ENCODE data around the gene MMAA.
"Not testable (repeated sequence)": the region's sequence is repeated elsewhere in the genome, so short reads cannot be mapped to it uniquely, and the experiment has no call there.

The MMAA gene

DNA sequence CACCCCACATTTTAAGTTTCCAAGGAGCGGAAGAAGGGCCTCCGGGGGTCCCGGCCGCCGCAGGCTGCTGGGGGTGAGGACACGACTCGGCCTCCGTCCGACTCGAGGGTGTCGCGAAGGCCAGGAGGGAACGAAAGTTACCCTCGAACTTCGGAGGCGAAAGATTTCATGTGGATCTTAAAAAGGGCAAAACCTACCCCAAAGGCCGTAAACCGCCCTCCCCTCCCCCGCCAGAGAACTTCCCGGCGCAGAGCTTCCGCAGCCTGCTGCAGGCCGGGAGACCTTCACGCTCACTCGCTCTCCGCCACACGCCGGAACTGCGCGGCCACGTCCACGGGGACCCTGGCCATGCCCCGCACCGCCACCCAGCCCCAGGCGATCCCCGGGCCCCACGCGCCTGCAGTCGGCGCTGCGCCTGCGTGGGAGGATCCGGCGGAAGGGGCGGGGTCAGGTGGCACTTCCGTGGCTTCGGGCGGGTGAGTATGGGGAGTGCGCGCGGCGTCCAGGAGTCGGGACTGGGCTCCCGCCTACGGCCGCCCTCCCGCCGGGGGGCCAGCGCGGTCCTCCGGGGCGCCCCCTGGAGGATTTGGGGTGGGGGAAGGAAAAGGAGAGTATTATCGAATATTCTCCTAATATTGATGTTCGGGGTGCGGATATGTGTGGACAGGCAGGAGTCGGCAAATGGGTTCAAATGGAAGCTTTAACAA lies at the start of gene MMAA:
TSS of gene MMAA (plus strand) at position 454 of the 707 bp plus-strand sequence. CDS start 19,755 bp downstream, outside the sequence.
- peak; percentile 77 for DNase-seq

DNA sequence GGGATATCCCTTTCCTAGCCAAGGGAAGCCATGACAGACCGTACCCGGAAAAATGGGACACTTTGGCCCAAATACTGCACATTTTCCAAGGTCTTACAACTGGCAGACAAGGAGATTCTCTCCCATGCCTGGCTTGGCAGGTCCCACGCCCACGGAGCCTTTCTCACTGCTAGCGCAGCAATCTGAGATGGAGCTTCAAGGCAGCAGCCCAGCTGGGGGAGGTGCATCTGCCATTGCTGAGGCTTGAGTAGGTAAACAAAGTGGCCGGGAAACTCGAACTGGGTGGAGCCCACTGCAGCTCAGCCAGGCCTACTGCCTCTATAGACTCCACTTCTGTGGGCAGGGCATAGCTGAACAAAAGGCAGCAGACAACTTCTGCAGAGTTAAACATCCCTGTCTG lies 44.6 kb upstream of the MMAA start:
- not testable (repeated sequence) for DNase-seq

DNA sequence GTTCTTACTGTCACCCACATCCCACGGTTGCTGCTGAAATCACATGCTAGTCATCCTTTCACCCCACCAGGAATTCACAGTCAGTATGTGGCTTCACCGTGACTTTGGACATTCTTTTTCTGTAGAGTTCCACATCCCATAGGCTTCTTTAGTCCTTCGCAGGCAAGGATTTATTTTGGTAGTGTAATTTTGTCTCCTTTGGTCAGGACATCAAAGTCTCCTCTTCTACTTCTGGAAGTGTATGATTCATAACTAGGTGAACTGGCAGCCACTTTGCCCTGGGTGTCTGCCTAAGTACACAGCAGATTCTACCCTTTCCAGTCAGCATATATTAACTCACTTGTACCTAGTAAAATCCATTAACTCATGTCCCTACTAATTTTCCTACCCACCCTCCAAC lies 38.3 kb upstream of the MMAA start:
- no peak for DNase-seq

DNA sequence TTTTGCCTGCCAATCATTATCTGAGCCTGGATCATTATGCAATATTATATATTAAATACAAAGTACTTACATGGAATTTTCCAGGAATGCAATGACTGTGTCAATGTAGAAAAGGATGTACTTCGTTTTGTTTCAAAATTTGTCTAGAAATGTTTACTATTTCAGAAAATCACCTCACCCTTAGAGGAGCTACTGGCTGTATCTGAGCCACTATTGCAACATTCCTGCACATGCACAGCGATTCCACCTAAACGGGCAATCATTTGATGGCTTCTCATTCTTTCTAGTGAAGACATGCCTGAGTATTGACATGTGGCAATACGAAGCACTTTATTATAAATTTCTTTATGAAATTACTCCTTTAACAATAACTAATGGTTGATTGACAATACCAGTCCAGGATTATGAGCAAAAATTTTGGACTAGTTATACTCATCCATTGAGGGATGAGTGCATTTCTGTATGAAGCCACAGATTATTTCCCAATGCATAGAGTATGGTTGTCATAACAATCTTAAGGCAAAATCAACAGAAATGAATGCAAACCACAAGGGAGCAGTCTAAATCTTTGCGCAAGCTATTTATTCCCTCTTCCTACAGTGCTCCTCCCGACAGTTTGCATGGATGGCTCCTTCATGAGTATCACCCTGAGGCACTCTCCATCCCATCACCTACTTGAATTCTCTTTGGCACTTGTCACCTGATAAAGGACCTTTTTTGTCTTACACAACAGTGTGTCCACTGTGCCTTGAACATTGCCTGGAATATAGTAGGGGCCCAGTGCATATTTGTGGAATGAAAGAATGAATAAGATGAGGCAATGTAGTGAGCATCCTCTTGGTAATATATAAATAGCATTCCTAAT lies 35.8 kb upstream of the MMAA start:
- DNase-seq, result no peak

DNA sequence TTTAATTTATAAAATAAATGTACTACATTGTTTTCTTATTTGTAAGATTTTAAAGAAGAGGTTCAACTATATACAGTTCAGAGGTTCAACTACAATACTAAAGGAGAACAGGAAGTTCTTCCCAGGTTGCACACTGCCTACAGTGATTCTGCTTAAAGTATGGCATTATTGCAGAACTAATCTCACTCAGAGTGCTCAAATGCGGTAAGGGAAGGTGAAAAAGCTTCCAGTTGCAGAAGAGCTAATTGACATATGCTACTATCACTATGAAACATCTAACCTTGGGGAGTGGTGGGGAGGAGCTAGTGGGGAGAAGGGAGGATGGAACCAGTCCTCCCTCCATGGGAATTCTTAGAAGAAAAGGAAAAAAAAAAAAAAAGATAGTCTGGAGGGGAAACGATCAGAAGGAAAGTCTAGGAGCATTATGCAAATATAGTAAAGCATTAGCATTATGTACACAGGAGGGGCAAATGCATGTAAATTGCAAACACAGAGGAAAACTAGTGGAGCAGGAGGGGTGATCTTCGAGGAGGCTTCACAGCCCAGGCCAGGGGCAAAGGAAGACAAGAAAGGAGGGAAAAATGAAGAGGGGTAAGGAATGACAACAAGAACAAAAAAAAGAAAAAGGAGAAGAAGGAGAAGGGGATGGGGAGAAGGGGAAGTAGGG lies 32.0 kb upstream of the MMAA start:
- DNase-seq, result no peak

DNA sequence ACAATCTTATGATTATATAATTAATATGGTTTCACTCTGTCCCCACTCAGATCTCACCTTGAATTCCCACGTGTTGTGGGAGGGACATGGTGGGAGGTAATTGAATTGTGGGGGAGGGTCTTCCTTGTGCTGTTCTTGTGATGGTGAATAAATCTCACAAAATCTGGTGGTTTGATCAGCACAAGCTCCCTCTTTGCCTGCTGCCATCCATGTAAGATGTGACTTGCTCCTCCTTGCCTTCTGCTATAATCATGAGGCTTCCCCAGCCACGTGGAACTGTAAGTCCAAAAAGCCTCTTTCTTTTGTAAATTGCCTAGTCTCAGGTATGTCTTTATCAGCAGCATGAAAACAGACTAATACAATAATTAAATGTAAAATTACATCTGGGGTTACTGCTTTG lies 29.8 kb upstream of the MMAA start:
- not testable (repeated sequence) for DNase-seq

DNA sequence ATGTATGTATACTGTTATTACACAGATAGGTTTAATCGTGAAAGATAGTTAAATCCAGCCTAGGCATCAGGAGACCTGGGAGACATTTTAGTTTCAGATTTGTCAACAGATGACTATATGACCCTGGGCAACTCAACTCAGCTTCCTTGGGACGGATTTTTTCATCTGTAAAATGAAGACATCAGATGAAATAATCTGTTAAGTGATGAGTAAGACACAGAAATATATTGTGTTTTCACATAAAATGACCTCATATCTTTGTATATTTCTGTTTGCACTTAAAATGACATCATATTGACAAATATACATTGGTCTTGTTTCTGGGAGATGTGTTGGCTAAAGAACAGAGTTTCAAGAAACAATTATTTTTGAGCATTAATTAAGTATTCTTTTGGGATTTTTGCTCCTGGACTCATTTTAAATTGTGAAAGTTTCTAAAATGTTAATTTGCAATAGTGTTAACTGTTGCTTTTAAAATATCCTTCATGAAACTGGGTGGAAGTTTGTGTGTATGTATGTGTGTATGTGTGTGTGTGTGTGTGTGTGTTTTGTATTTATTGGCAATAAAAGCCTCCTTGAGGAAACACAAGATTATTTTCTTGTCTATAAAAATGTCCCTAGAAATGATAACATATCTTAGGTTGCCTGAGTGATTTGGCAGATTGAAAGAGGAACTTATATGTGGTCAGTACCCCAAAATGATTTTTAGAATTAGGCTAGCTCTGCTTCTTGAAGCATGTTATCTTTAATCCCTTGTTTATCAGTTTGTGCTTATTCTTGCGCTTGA lies 29.1 kb upstream of the MMAA start:
- DNase-seq, result no peak

DNA sequence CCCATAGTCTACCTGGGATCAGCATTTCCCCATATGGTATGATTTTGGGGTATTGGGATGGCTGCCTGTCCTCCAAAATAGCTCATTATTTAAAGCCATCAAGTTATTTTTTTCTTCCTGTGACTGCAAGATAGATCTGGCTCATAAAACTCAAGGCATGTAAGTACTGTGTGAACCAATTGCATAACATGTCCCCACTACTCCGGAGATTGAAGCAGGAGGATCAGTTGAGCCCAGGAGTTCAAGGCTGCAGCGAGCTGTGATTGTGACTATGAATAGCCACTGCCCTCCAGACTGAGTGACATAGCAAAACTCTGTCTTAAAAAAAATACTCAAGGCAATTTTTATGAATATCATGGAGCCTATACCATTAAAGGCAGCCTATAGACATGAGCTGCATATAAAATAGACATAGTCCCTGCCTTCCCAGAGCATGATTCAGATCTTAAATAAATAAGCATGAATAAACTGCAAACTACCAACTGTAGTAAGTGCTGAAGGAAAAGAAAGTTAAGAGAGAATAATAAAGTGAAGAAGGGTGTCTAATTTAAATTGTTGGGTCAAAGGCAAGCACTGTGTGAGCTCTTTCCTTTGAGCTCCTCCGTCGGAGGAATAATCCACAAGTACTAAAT lies 16.9 kb upstream of the MMAA start:
- DNase-seq, result no peak

DNA sequence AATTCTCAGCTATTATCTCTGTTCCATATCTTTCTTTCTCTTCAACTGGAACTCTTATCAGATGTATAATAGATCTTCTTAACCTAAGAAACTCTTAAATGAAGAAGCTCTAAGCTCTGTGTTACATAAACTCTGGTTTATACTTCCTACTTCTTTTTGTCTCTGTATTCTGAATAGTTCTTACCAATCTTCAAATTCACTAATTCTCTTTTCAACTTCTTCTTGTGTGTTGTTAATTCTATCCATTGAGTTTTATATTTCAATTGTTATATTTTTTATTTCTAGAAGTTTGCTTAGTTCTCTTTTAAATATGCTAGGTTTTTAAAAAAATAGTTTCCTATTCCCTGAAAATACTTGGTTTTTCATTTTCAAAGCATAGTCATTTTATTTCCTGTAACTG lies 13.2 kb upstream of the MMAA start:
- no peak for DNase-seq

DNA sequence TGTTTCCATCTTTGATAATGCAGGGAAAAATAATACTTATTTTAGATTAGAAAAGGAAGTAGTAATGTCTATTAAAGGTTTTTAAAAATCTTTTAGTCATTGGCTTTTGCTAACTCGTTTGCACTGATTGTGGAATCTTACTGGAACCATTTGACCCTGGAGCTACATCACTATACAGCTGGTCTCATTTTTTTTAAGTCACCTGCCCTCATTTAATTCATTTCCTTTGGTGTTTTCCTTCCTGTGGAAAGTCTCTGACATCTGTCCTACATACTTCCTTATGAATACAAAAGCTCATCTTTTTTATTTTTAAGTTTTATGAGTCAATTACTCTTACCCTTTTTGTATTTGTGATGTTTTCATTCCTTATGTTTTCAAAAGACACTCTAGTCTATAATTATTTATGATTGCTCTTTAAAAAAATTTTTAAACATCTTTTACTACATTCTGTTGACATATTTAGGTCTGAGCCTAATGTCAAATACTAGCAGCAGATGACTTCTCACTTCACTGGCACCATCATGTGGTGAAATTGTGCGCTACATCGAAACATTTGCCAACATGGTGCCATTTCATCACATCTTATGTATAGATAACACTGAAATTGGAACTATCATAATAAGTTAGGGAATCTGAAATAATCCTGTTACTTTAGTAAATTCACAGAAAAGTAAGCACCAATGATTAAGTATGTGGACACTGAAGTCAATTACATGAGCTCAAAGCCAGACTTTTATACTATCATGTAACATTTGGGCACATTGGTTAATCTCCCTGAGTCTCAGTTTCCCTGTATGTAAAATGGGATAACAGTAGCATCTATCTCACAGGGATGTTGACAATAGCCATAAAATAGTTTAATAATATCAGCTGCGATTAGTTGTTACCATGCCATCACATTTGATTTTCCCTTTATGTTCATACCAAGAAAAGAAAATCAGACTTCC lies 9.4 kb upstream of the MMAA start:
- DNase-seq, result no peak

DNA sequence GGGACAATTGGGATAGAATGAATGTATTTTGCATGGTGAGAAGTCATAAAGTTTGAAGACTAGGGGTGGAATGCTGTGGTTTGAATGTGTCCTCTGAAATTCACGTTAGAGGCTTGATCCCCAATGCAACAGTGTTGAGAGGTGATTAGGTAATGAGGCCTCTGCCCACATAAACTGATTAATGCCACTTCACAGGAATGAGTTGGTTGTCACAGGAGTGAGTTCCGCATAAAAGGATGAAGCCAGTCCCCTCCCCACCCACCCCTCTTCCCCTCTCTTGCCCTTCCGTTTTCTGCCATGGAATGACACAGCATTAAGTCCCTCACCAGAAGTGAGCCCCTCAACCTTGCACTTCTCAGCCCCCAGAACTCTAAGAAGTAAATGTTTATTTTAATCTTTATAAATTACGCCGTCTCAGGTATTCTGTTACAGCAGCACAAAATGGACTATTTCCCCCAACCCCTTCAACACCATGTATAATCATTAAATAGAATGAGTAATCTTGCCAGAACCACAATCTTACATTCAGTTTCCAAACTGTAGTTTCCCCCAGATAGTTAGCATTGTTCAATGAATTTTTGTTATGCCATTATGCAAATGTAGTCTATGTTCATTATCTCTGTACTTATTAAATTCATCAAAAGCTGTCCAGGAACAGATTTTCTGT lies 5.5 kb upstream of the MMAA start:
- DNase-seq, result no peak

DNA sequence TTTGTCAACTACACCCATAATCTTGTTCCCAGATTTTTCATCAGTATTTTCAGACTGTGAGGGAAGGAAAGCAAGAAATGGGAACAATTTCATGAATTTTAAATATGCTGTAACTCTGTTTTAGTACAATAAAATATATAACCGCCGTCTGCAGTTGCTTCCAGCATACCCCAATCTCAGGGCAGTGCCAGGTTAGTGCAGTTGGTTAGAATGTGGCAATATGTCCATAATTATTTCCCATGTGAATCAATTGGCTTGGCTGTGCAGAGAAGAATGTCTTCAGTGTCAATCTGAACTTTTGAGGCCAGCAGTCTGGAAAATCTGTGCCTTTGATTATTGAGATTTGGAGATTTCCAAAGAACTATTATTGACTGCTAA lies 5.0 kb upstream of the MMAA start:
- no peak for DNase-seq

DNA sequence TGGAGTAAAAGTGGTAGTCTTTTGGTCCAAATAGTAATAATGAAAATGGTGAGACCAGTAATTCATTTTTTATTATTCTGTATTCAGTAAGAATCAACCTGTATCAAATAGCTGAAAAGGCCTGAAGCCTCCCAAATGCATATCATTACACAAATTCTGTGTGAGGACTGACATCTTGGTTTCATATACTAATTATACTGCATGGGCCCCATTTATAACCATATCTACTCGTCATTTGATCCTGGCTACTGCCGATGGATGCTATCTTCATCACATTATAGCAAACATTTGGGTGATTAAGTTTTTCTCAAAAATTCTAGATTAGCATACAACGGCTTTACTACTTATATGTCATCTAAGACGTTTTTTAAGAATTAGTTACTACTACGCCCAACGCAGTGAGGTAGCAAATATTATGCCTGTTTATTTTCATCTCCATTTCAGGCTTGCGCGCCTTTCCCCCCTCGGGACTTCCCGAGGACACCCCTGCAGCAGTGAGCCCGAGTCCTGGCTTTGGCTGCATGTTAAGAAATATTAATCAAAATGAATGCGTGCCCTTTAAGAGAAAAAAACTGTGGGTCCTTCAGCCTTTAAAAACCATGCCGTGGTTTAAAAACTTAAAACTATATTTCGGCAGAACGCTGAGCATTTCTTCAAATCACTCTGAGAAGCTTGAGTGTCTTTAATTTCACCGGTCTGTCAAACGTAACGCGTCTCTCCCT lies 814 bp upstream of the MMAA start:
- DNase-seq, result no peak

DNA sequence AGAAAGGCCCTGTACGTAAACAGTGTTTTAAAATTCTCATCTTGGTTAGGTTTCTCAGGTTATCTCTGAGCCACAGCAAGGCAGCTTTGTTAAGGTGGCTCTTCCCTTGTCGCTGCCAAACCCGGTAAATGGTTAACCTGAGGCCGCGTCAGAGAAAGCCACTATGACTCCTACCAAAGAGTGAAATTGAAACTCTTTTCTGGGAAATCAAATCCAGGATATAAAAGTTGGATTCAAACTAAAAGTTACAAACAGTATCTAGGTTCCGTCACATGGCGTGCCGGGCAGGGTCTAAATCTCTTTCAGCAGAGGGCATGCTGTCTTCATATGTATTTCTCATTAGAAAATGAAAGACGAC lies 433 bp downstream of the MMAA start:
- DNase-seq, result no peak

DNA sequence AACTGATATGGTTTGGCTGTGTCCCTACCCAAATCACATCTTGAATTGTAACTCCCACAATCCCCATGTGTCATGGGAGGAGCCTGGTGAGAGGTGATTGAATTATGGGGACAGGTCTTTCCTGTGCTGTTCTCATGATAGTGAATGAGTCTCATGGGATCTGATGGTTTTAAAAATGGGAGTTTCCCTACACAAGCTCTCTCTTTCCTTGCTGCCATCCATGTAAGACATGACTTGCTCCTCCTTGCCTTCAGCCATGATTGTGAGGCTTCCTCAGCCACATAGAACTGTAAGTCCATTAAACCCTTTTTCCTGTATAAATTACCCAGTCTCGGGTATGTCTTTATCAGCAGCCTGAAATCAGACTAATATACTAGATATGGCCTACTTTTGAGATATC lies 2.9 kb downstream of the MMAA start:
- not testable (repeated sequence) for DNase-seq

DNA sequence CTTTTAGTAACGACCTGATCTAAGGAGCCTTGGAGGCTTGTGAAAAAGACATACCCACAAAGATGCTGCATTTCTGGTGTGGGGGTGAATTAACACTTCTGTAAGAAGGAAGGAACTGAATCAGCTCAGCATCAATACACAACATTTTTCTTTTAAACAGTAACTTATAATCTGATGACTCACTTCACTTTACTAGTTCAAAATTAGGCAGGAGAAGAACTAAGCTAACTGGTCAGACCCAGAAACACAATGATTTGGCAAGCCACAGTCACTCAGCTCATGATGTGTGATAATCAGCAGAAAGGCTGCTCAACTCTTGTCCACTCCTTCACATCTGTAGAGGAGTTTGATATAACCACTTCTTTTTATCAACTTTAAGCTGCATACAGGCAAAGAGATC lies 4.6 kb downstream of the MMAA start:
- no peak for DNase-seq

DNA sequence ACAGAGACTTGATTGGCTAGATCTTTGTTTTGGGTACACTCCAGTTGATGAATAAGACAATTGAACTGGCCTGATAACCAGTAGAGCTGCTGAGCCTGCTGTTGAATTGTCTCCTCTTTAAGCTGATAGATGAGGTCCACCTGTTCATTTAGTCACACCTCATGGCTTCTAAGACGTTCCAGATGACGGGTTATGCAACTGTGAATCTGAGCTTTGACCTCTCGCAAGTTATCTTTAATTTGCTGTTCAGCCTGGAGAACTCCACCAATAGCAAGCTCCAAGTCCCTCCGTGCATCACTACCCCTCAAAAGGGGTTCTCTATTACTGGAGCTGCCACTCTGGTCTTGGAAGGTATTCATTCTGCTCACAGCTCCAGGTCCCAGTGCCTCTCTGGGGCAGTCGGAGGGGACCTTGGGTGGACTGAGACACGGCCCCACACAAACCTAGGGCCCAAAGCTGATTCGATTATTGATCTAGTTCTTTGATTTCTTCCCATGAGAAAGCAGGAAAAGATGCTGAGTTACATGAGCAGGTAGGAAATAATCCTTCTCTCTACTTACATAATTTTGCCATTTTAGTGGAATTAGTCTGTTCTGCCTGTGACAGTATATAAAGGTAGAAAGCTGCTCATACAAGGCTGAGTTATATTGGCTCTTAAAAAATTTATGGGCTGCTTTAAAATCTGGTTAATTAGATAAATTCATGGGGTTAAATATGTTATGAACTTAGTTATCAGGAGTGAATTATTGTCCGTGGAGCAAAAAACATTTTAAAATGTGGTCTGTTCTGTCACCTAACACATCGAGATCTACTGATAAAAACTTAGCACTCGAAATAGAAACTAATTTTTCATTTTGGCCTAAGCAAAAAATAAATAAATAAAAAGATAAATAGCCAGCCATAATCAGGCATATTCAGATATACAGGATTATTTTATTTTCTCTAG lies 6.8 kb downstream of the MMAA start:
- no peak for DNase-seq

DNA sequence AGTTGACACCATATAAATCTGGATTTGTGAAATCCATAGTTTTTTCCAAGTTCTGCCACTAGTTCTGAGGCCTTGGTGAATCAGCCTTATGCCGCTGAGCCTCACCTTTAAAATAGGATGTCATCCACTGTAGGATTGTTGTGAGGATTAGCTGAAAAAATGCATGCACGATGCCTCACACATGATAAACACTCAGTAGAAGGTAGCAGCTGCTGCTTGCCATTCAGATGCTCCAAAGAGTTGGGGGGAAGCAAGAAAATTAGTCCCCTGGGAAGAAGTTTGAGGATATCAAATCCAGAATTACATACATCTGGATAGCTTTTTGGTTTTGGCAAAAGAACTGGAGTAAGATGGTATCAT lies 7.4 kb downstream of the MMAA start:
- DNase-seq, result no peak

DNA sequence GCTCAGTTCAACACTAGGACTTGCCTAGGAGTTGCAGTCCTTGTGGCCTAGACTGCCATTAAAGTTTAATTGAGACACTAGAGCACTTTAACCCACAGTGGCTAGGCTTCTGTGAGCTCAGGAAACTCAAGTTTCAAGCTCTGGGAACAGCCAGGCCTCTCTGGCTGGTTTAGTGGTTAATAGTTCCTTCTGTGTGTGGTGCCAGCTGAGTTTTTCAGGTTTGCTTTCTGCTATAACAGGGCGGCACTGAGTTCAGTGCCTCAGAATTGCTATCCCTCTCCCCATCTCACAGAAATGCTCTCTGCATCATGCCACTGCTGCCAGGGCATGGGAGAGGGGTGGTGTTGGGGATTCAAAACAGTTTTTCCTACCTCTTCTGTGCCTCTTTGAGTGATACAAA lies 15.9 kb downstream of the MMAA start:
- DNase-seq, result no peak
